ENCODE measurements around the gene ACTL10.

- TF ChIP-seq, protein P1, sequence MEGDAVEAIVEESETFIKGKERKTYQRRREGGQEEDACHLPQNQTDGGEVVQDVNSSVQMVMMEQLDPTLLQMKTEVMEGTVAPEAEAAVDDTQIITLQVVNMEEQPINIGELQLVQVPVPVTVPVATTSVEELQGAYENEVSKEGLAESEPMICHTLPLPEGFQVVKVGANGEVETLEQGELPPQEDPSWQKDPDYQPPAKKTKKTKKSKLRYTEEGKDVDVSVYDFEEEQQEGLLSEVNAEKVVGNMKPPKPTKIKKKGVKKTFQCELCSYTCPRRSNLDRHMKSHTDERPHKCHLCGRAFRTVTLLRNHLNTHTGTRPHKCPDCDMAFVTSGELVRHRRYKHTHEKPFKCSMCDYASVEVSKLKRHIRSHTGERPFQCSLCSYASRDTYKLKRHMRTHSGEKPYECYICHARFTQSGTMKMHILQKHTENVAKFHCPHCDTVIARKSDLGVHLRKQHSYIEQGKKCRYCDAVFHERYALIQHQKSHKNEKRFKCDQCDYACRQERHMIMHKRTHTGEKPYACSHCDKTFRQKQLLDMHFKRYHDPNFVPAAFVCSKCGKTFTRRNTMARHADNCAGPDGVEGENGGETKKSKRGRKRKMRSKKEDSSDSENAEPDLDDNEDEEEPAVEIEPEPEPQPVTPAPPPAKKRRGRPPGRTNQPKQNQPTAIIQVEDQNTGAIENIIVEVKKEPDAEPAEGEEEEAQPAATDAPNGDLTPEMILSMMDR (IDR thresholded peaks at IDR 0.05; ENCODE audit: insufficient read depth, low read depth, low read length): no peak
- TF ChIP-seq EZH2 (IDR thresholded peaks at IDR 0.05; ENCODE audit: insufficient read depth, low read length): no peak
Measured at GRCh38 chr20:33650753-33651561, 15.8 kb upstream of the ACTL10 start.

Measured in astrocyte (in vitro differentiated cells and primary cell).